ENCODE data around the gene ANO9.

The ANO9 gene

DNA sequence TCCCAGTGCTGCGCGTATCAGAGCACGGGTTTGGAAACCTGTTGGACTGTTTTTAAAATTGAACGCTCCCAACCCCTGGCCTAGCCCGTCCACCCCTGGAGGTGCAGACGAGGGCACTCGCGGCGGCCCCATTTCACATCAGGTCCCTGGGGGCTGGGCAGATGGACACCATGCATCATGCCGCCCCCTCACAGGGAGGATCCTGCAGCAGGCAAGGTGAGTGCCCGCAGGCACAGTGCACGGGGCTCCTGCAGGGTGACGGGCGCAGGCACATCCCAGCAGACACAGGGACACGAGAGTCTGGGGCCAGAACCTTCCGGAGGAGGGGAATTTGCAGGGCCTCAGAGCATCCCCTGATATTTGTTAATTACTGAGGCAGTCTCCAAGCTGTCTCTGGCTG, 7.3 kb downstream of the ANO9 start:
- TF ChIP-seq, protein P1, sequence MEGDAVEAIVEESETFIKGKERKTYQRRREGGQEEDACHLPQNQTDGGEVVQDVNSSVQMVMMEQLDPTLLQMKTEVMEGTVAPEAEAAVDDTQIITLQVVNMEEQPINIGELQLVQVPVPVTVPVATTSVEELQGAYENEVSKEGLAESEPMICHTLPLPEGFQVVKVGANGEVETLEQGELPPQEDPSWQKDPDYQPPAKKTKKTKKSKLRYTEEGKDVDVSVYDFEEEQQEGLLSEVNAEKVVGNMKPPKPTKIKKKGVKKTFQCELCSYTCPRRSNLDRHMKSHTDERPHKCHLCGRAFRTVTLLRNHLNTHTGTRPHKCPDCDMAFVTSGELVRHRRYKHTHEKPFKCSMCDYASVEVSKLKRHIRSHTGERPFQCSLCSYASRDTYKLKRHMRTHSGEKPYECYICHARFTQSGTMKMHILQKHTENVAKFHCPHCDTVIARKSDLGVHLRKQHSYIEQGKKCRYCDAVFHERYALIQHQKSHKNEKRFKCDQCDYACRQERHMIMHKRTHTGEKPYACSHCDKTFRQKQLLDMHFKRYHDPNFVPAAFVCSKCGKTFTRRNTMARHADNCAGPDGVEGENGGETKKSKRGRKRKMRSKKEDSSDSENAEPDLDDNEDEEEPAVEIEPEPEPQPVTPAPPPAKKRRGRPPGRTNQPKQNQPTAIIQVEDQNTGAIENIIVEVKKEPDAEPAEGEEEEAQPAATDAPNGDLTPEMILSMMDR (IDR thresholded peaks at IDR 0.05; ENCODE audit: low read depth, low read length): no peak
- H3K4me3 ChIP-seq (ENCODE audit: low read depth, low read length): no peak overlapping the region

DNA sequence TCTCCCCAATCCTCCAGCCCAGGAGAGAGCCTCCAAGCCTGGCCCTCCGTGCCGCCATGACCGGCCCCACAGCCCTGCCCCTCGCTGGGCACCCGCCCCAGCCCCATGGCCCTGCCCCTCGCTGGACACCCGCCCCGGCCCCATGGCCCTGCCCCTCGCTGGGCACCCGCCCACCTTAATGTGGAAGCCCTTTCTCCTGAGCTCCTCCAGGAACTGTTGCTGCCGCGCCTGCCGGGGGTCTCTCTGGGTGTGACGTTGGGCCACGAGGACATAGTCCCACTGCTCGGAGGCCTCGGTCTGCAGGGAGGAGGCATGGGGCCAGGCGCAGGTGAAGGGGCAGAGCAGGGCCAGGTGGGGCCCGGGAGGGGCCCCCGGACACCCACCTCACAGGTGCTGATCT, 8.2 kb downstream of the ANO9 start:
- H3K4me3 ChIP-seq (ENCODE audit: low read depth, low read length): no peak overlapping the region
- TF ChIP-seq, protein P1 (IDR thresholded peaks at IDR 0.05; ENCODE audit: low read depth, low read length): no peak

DNA sequence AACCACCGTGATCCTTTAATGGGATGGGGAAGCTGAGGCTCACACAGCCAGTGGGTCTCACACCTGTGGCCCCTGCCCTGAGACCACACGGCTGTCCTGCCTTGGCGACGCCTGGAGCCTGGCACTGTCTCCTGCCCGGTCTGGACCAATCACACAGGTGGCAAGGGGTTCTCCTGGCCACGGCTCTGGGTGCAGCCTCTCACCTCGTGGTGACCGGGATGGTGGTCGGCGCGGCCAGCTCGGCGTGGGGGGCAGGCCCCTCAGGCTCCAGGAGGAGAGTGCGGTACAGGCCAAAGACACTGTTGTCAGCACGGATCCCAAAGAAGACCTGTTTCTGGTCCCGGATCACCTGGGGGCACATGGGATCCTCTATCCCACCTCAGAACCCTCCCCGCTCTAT, 8.7 kb downstream of the ANO9 start:
- TF ChIP-seq, protein P1 (IDR thresholded peaks at IDR 0.05; ENCODE audit: low read depth, low read length): no peak
- H3K4me3 ChIP-seq (ENCODE audit: low read depth, low read length): no peak overlapping the region

DNA sequence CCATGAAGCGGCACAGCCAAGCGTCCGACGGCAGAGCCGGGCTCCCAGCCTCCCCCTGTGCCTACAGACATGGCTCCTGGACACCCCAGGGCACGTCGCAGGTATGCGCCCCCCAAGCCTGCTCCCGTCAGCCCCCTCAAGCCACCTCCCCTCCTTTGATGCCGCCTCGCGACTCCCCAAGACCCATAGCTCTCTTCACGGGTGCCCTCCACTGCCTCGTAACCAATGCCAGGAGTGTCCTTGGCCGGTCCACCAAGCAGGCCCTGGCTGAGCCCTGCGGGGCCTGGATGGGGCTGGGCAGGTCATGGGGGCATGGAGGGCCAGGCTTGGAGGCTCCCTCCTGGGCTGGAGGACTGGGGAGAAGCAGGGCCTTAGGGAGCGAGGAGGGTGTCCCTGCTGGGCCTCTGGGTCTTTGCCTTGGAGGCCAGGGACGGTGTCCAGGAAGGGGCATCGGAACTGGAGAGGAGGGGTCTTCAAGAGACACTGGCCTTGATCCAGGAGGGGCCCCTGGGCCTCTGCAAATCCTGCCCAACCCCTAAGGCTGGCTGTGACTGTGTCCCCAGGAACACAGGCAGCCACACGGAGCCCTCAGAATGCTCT, 9.2 kb downstream of the ANO9 start:
- TF ChIP-seq, protein P1 (IDR thresholded peaks at IDR 0.05; ENCODE audit: low read depth, low read length): no peak
- no peak overlapping the region for H3K4me3 ChIP-seq (ENCODE audit: low read depth, low read length)

DNA sequence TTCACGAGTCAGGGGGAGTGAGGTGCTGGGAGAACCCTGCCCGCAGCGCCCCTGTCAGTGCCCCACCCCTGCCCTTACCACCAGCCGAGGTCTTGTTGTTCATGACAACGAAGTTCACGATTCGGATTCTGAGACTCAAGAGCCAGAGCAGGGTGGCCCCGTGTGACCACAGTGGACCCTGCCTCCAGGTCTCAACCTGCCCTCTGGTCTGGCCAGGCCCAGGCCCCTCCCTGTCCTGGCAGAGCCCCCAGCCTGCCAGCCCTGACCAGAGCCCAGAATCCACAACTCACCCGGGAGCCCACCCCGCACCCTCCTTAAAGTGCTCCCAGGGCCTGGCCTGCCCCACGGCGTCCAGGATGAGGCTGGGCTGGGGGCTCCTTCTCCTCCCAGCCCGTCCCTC, 9.9 kb downstream of the ANO9 start:
- TF ChIP-seq, protein P1 (IDR thresholded peaks at IDR 0.05; ENCODE audit: low read depth, low read length): no peak
- no peak overlapping the region for H3K4me3 ChIP-seq (ENCODE audit: low read depth, low read length)

DNA sequence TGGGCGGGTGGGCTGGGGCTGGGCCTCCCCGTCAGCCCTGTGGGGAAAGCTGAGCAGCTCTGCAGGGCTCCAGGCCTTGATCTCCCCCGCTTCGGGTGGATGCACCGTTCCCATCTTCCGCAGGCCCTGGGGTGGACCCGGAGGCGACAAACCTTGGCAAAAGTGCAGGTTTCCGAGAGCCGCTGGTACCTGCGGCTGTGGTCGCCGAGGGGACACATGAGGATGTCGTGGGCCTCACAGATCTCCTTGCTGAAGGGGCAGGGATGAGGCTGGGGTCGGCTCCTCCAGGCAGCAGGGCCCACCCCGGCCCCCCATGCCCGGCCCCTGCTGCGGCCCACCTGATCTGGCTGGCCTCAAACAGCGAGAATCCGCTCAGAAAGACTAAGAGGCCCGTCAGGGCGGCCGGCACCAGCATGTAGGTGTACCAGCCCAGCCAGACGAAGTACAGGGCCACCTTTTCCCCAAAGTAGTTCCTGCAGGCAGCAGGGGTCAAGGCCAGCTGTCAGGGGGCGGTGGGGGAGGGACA, 11.8 kb downstream of the ANO9 start:
- no peak overlapping the region for H3K4me3 ChIP-seq (ENCODE audit: low read depth, low read length)
- TF ChIP-seq, protein P1 (IDR thresholded peaks at IDR 0.05; ENCODE audit: low read depth, low read length): no peak

DNA sequence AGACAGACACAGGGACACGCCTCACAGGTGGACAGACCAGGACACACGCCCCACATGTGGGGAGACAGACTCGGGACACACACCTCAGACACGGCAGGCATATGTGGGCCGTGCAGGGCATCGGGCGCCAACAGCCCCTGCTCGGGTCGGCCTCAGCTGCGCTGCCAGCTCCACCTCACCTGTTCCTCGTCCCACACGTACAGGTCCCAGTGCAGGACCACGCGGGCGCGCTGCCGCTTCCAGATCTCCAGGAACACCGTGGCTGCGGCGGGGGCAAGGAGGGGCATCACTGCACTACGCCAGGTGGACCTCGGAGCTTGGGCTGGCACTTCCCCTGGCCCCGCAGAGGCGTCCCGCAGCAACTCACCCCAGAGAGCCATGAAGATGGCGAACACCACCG, 12.4 kb downstream of the ANO9 start:
- TF ChIP-seq, protein P1 (IDR thresholded peaks at IDR 0.05; ENCODE audit: low read depth, low read length): no peak
- no peak overlapping the region for H3K4me3 ChIP-seq (ENCODE audit: low read depth, low read length)

Measured in WI38 (cell line).